Measurements from ENCODE around the gene PSMA2.

- TF ChIP-seq, protein P1, sequence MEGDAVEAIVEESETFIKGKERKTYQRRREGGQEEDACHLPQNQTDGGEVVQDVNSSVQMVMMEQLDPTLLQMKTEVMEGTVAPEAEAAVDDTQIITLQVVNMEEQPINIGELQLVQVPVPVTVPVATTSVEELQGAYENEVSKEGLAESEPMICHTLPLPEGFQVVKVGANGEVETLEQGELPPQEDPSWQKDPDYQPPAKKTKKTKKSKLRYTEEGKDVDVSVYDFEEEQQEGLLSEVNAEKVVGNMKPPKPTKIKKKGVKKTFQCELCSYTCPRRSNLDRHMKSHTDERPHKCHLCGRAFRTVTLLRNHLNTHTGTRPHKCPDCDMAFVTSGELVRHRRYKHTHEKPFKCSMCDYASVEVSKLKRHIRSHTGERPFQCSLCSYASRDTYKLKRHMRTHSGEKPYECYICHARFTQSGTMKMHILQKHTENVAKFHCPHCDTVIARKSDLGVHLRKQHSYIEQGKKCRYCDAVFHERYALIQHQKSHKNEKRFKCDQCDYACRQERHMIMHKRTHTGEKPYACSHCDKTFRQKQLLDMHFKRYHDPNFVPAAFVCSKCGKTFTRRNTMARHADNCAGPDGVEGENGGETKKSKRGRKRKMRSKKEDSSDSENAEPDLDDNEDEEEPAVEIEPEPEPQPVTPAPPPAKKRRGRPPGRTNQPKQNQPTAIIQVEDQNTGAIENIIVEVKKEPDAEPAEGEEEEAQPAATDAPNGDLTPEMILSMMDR (IDR thresholded peaks at IDR 0.05), result no peak
- no peak for TF ChIP-seq EP300 (IDR thresholded peaks at IDR 0.05)
Observed at GRCh38 chr7:42902331-42902730, 29.6 kb downstream of the PSMA2 start.
